NAMALWA (cell line): ENCODE results near the gene SOX18.

ENCODE experiments used
- DNase-seq: peaks from one replicate; pipeline ENCODE4 v3.0.0-alpha.2; 2015; ENCODE audit warnings: low spot score

SOX18 gene

GRCh38 chr20:64051561-64052325 lies 2.3 kb upstream of the SOX18 start:
- no peak for DNase-seq

GRCh38 chr20:64051033-64051452 lies 1.6 kb upstream of the SOX18 start:
- no peak for DNase-seq

GRCh38 chr20:64050261-64051032 lies 1.0 kb upstream of the SOX18 start:
- DNase-seq = no peak

DNA sequence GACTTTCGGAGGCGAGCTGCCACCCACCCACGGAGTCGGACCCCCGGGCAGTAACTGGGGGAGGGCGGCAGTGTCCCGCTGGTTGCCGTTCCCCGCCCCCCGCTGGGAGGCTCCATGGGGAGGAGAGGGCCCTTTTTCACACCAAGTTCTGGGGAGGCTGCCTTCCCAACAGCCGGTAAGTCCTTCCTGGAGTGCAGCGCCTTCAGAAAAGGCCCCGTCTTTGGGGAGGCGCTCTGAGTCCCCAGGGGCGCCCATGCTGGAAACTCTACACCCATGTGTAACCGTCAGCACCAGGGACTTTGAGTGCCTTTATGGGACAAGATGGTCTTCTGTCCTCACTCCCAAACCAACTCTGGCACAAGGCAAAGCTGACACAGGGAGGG lies 430 bp upstream of the SOX18 start:
- DNase-seq = no peak

DNA sequence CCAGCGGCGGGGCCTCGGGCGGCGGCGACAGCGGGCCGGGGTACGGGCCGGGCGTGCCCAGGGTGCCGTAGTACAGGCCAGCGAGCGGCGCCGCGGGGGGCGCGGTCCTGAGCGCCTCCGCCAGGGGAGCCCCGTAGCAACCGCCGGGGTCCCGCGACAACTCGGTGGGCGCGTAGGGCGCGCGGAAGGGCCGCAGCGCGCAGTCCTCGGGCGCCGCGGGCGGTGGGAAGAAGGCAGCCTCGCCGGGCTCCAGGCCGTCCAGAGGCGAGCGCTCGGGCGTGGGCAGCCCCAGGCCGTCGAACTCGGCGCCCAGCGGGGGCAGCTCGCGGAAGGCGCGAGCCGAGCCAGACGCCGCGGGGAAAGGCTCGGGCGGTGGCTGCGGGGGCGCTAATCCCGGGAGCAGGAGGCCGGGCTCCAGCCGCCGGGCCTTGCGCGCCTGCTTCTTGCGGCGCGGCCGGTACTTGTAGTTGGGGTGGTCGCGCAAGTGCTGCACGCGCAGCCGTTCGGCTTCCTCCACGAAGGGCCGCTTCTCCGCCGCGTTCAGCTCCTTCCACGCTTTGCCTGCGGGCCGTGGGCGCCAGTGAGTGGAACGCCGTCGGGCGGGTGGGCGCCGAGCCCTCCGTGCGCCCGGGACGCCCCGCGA lies 916 bp downstream of the SOX18 start:
- no peak for DNase-seq

DNA sequence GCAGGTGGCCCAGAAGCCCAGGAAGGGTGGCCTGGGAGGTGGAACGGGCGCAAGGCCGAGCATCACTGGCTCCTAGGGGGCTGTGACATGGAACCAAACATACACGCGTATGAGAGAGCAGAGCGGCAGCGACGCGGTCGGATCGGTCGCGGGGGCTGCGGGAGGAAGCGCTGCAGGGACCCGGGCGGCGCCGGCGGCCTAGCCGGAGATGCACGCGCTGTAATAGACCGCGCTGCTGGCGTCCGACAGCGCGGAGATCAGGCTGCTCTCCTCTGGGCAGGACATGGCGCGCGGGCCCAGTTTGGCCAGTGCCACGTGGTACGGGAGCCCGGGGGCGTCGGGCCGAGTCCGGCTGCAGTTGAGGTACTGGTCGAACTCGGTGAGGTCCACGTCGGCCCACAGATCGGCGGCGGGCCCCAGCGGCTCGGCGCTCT lies 1.5 kb downstream of the SOX18 start:
- no peak for DNase-seq

GRCh38 chr20:64047046-64047389 lies 2.4 kb downstream of the SOX18 start:
- no peak for DNase-seq

DNA sequence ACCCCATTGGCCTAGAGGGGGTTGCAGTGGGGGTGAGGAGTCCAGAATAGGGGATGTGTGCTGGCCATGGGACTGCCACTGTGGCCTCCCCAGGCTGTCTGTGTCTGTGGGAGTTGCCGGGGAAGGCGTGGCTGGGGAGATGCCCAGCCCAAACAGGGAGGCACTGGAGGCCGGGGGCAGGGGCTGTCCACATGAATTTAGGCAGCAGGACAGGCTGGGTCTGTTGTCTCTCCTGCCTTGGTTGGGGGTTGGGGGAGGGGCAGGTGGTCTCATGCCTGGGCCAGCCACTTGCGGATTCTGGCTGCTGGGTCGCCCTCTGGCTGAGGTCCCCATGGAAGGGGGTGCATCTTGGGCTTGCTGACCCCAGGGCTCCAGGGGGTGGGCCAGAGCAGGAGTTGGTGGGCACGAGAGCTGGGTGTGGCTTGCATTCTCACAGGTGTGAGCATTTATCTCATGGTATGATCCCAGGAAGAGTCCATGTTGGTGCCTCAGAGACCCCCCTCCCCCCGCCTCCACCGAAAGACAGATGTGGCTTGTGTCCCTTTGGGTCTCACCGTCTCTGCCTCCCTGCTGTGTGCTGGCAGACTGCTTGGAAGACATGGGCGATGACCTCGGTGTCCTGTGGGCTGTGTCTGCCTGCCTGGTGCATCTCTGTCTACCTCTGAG lies 4.0 kb downstream of the SOX18 start:
- DNase-seq = no peak

DNA sequence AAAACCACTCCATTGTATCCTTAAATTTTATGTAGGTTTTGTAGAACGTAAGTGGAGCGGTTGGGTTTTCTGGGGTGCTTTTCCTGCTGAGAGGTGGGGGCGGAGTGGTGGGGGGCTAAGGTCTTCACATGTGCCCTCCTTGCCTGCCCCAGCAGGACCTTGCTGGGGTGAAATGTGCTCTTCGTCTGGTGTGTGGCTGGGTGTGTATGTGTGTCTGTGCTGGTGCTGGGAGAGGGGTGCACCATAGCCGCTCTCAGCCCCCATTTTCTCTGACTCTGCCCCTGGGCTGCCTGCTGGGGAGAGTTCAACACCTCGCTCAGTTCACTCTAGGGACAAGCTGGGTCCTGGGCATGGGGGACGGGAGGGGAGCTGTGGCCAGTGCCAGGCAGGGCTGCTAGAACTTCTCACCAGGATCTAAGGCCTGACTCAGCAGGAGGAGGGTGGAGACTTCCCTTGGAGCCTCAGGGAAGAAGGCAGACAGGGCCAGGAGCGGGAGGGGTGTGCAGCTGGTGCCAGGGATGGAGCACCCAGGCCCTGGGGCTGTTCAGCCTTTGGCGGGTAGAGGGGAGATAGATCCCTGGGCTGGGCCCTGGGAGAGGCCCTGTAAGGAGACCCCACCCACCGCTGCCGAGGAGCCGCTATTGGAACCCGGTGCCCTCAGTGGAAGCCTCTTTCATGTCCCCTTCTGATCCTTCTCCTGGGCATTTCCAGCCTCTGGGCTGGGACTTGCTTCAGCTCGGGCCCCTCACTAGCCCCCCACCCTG lies 4.8 kb downstream of the SOX18 start:
- no peak for DNase-seq

- no peak for DNase-seq
These were observed 5.7 kb downstream of the SOX18 start for GRCh38 chr20:64043768-64044167.

- DNase-seq = no peak
These were observed 7.2 kb downstream of the SOX18 start for GRCh38 chr20:64042054-64042781.

DNA sequence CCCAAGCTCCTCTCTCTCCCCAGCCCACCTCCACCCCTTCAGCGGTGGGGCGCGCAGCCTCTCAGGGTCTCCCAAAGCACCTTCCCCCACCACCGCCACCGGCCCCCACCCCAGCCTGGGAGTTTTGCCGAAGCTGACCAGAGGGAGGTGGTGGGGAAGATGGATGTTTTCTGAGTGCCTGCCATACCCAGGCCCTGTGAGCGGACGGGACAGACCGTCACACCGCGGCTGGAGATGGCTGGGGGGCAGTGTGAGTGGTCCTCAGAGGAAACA lies 7.7 kb downstream of the SOX18 start:
- no peak for DNase-seq

- DNase-seq = no peak
These were observed 8.2 kb downstream of the SOX18 start for GRCh38 chr20:64041040-64041780.

GRCh38 chr20:64040231-64041039 lies 9.0 kb downstream of the SOX18 start:
- no peak for DNase-seq

DNA sequence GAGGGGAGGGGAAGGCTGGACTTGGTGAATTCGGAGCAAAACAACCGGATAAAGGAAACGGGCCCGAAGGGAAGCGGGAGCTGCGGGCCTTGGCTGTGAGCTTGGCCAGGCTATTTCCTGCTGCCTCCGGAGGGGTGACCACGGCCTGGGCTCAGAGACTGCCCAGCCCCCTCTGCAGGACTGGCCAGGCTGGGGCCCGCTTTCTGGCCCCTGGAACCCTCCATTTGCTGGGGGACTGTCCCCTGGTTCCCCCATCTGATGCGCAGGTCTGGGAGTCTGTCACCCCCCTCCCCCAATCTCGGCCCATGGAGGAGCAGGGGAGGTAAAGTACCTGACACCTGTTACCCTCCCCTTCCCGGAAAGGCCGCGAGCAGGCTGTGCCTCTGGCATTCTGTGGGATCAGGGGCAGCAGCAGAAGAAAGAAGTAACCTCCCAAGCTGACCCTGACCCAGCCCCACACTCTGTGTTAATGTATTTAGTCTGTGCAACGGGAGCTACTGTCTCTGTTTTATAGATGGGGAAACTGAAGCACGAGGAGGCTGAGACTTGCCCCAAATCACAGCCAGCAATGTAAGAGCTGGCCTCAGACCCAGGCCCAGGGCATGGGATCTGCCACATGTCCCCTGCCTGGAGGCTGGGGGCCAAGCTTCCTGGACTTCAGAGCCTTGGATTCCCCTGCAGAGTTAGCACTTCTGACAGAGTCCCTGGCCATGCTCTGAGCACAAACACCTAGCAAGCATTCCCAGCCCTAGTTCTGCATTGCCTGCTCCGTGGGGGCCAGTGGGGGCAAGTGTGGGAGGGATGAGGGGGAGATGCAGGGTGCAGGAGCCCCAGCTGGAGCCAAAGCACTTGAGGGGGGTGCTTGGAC lies 9.9 kb downstream of the SOX18 start:
- DNase-seq = no peak

GRCh38 chr20:64038565-64039292 lies 10.7 kb downstream of the SOX18 start:
- peak; percentile 77 for DNase-seq

DNA sequence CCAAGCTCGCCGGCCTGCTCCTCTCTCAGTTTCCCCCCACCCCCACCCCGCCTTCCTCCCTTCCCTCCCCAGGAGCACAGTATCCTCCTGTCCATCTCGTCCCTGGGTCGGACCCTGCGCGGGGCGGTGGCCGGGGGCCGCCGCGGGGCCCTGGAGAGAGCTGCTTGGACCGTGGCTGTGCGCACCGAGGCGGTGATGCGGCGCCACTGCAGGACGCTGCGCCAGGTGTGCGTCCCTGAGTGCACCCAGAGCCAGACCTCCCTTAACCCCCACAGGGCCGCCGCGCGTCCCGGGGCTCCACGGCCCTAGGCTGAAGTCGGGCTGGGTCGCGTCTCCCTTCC lies 11.2 kb downstream of the SOX18 start:
- no peak for DNase-seq

DNA sequence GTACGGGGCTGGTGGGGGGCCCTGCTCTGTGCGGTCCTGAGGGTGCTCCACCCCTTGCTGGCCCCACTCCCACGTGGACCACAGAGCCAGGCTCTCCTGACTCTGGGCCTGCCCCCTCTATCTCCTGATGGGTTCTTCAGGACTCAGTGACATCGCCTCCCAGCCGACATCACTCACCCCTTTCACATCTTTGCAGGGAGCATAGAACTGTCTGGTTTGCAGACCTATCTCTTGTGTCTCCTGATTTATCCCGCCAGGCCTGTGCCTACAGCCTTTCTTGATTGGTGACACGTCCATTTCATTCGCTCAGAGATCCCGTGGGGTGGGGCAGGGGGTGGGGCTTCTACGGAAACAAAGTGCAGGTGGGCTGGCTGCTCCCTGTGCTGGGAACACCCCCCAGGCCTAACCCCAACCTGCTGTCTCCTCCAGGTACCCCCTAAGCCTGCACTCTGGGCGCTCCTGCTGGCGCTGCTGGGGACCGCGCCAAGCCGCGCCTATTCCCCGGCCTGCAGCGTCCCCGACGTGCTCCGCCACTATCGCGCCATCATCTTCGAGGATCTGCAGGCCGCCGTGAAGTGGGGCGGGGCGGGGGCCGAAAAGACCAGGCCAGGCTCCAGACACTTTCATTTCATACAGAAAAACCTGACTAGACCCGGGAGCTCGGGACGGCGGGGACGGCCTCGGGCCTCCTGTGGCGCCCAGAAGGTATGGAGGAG lies 11.8 kb downstream of the SOX18 start:
- DNase-seq = no peak
